Activated naive CD4-positive, alpha-beta T cell treated with anti-CD3 and anti-CD28 coated beads, Interleukin-2, amount 10 ng/mL, durations not matched to agents 7 days and 5 days (primary cell): ENCODE results near the gene ARHGAP42.

Source experiments
- CTCF ChIA-PET: fragments of 350-600 bp; sonication (Branson Sonifier 250); formaldehyde crosslinking; loops from one replicate; lab custom pipeline; 2021; ENCODE audit warnings: antibody characterized with exemption; lab: Charles Lee
- DNase-seq: peaks from one replicate; pipeline ENCODE4 v3.0.0-alpha.2; 2020
- H3K27ac Mint-ChIP-seq: one replicate; pipeline ENCODE4 v1.8.0; 2021; ENCODE audit warnings: mild to moderate bottlenecking, moderate library complexity, mixed read lengths
- H3K27me3 Mint-ChIP-seq: one replicate; pipeline ENCODE4 v1.8.0; 2021; ENCODE audit warnings: mild to moderate bottlenecking, mixed read lengths
- H3K36me3 Mint-ChIP-seq: one replicate; pipeline ENCODE4 v1.8.0; 2021; ENCODE audit warnings: mixed read lengths
- H3K4me1 Mint-ChIP-seq: one replicate; pipeline ENCODE4 v1.8.0; 2021; ENCODE audit warnings: mixed read lengths
- H3K4me3 Mint-ChIP-seq: one replicate; pipeline ENCODE4 v1.8.0; 2021; ENCODE audit warnings: mild to moderate bottlenecking, moderate library complexity, mixed read lengths
- H3K9me3 Mint-ChIP-seq: one replicate; pipeline ENCODE4 v1.8.0; 2021; ENCODE audit warnings: mixed read lengths

The ARHGAP42 gene

GRCh38 chr11:100774132-100774531 lies 87.0 kb downstream of the ARHGAP42 start:
- CTCF ChIA-PET, result no interaction called here
- H3K27me3 Mint-ChIP-seq, result no peaks in the 10 kb centered on the region
- peaks cover 1% of the 10 kb centered on the region for H3K9me3 Mint-ChIP-seq

DNA sequence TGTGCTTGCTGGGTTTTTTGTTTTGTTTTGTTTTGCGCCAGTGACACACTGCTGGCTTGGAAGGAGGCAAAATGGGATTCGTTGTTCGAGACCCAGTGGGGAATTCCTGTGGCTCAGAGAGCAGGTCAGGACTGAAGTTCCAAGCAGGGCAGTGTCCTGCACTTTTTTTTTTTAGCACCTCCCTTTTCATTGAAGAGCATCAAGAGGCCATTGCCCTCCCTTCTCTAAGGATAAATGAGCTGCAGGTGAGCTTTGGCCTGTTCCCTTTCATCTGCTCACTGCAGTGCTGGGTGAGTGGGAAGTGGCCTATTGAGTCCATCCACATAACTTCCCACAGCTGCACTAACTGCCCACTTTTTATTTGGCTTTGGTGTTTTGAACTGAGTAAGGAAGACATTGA lies 87.8 kb downstream of the ARHGAP42 start:
- DNase-seq, result no peak
- no peaks in the 10 kb centered on the region for H3K27me3 Mint-ChIP-seq
- H3K36me3 Mint-ChIP-seq, result no peaks in the 10 kb centered on the region
- CTCF ChIA-PET, result no interaction called here
- no peak overlapping the region for H3K27ac Mint-ChIP-seq
- no peak overlapping the region for H3K4me3 Mint-ChIP-seq
- peaks cover 1% of the 10 kb centered on the region for H3K9me3 Mint-ChIP-seq
- H3K4me1 Mint-ChIP-seq, result no peaks in the 10 kb centered on the region

More at GRCh38 chr11:100774132-100774531, 87.0 kb downstream of the ARHGAP42 start:
- Mint-ChIP-seq H3K4me1 (no peaks in the 10 kb centered on the region), H3K27ac (no peak overlapping the region), H3K4me3 (no peak overlapping the region), H3K36me3 (no peaks in the 10 kb centered on the region)
- DNase-seq, result no peak

GRCh38 chr11:100776212-100776896 lies 89.3 kb downstream of the ARHGAP42 start:
- Mint-ChIP-seq H3K4me3 (no peak overlapping the region), H3K36me3 (no peaks in the 10 kb centered on the region), H3K9me3 (peaks cover 1% of the 10 kb centered on the region), H3K27me3 (no peaks in the 10 kb centered on the region), H3K4me1 (no peaks in the 10 kb centered on the region), H3K27ac (no peak overlapping the region)
- CTCF ChIA-PET, result no interaction called here
- DNase-seq, result no peak

DNA sequence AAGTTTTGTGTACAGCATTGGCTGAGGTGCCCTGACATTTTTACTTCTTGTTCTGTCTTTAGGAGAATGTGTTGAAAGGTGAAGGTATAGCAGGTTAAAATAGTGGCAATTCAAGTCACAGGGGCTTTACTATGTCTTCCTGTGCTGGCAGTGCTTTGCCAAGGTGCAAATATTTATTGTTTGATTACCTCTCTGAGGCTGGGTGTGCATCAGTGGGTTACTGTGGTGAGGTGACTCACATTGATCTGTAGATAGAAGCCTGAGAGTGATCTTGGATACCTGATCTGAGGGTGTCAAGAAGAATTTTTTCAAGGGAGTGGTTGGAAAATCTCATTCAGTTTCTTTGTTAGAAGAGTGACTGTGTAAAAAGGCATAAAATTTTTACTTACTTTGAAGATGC lies 90.0 kb downstream of the ARHGAP42 start:
- Mint-ChIP-seq H3K4me1 (no peaks in the 10 kb centered on the region), H3K36me3 (no peaks in the 10 kb centered on the region), H3K9me3 (peaks cover 1% of the 10 kb centered on the region), H3K27ac (no peak overlapping the region), H3K27me3 (no peaks in the 10 kb centered on the region), H3K4me3 (no peak overlapping the region)
- DNase-seq, result no peak
- CTCF ChIA-PET, result no interaction called here

DNA sequence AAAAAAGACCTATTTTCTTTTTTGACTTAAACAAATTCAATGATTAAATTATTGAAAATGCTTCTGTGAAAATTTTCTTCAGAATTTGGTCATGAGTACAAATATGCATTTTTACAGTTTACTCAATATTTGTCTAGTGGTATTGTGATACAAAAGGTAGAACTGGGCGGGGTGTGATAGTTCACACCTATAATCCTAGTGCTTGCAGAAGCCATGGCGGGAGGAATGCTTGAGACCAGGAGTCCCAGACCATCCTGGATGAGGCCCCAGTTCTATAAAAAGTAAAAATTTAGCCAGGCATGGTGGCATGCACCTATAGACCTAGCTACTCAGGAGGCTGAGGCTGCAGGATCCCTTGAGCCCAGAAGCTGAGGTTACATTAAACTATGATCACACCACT lies 90.6 kb downstream of the ARHGAP42 start:
- Mint-ChIP-seq H3K9me3 (peaks cover 1% of the 10 kb centered on the region), H3K36me3 (no peaks in the 10 kb centered on the region), H3K27ac (no peak overlapping the region), H3K4me3 (no peak overlapping the region), H3K4me1 (no peaks in the 10 kb centered on the region), H3K27me3 (no peaks in the 10 kb centered on the region)
- CTCF ChIA-PET, result no interaction called here
- DNase-seq, result no peak

- Mint-ChIP-seq H3K4me3 (no peak overlapping the region), H3K9me3 (peaks cover 1% of the 10 kb centered on the region), H3K36me3 (no peaks in the 10 kb centered on the region), H3K4me1 (no peaks in the 10 kb centered on the region), H3K27ac (no peak overlapping the region), H3K27me3 (no peaks in the 10 kb centered on the region)
- no peak for DNase-seq
- CTCF ChIA-PET, result no interaction called here
Measured at GRCh38 chr11:100778166-100778785, 91.2 kb downstream of the ARHGAP42 start.

DNA sequence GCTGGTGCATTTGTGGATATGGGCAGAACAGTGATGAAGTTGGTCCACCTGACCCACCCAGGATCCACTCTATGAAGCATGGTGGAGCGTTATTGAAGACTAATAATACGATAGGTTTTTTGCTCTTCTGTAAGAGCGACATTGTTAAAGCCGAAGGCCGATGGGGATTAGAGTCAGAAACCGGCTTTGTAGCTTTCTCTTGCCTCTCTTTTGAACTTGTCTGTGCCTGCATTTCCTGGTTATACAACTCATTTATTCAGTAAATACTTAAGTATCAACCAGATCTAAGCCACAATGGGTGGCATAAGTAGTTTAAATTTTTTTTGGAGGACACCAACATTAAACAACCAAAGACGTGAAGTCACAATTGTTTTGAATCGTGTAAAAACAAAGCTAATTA lies 93.4 kb downstream of the ARHGAP42 start:
- Mint-ChIP-seq H3K9me3 (no peaks in the 10 kb centered on the region), H3K27me3 (no peaks in the 10 kb centered on the region), H3K27ac (no peak overlapping the region), H3K4me1 (no peaks in the 10 kb centered on the region), H3K36me3 (no peaks in the 10 kb centered on the region), H3K4me3 (no peak overlapping the region)
- CTCF ChIA-PET, result no interaction called here
- DNase-seq, result no peak

DNA sequence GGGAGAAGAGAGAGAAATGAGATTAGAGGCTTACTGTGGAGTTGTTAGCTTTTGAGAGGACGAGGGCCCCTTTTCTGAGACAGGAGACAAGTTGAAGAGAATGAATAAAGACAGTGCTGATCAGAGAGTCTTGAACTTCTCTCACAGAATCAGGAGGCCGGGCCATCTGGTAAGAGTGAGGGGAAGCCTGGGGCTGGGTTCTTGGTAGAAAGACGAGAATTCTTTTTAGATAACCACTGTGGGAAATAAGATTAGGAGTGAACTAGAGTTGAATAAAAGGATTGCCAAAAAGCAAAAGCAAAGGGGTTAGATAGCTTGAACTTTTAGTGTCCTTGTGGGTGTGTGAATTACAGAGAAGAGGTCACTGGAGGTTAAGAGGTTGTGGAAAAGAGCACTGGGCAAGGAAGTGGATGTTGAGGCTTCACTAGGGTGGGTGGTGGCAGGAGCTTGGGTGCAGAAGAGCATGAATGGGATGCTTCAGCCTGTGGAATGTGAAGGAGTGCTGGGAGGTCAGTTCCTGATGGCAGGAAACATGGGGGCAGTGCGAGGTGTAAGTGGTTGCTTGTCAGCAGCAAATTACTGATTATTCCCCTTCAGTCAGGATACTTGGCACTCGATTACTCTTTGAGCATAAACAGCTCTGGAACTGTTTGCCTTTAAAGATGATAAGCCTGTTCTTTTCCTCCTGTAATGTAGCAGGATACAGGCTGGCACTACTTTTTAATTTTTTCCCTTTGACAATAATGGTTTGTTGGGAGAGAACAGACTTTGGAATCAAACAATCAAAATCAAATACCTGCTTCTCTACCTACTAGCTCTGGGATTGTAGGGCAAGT lies 98.3 kb downstream of the ARHGAP42 start:
- DNase-seq, result no peak
- H3K4me3 Mint-ChIP-seq, result no peak overlapping the region
- H3K4me1 Mint-ChIP-seq, result no peaks in the 10 kb centered on the region
- no peaks in the 10 kb centered on the region for H3K27me3 Mint-ChIP-seq
- peaks cover 7% of the 10 kb centered on the region for H3K9me3 Mint-ChIP-seq
- no peaks in the 10 kb centered on the region for H3K36me3 Mint-ChIP-seq
- H3K27ac Mint-ChIP-seq, result no peak overlapping the region
- CTCF ChIA-PET, result no interaction called here

- no peak overlapping the region for H3K4me3 Mint-ChIP-seq
- CTCF ChIA-PET, result no interaction called here
- DNase-seq, result no peak
- H3K9me3 Mint-ChIP-seq, result peaks cover 7% of the 10 kb centered on the region
- H3K27me3 Mint-ChIP-seq, result no peaks in the 10 kb centered on the region
- H3K4me1 Mint-ChIP-seq, result no peaks in the 10 kb centered on the region
- H3K27ac Mint-ChIP-seq, result no peak overlapping the region
- H3K36me3 Mint-ChIP-seq, result no peaks in the 10 kb centered on the region
Measured at GRCh38 chr11:100788561-100789295, 101.6 kb downstream of the ARHGAP42 start.

DNA sequence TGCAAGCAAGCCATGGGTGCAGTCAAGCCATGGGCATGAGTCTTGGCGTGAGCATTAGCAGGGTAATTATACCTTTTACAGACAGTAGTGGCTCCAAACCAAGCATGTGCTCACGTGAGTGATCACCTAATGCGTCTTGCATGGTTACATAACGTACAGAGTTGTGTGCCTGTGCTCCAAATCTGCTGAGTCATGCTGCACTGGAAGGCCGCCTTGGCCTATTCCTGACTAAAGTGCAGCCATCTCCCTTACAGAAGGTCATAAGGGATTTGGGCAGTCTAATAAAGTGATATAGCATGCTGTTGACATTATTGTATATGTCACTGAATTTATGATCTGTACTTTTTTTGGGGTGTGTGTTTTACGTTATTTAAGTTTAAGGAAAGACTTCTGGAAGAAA lies 102.4 kb downstream of the ARHGAP42 start:
- H3K36me3 Mint-ChIP-seq, result no peaks in the 10 kb centered on the region
- H3K27me3 Mint-ChIP-seq, result no peaks in the 10 kb centered on the region
- CTCF ChIA-PET, result no interaction called here
- H3K27ac Mint-ChIP-seq, result no peak overlapping the region
- H3K4me1 Mint-ChIP-seq, result no peaks in the 10 kb centered on the region
- DNase-seq, result no peak
- H3K9me3 Mint-ChIP-seq, result peaks cover 7% of the 10 kb centered on the region
- no peak overlapping the region for H3K4me3 Mint-ChIP-seq

DNA sequence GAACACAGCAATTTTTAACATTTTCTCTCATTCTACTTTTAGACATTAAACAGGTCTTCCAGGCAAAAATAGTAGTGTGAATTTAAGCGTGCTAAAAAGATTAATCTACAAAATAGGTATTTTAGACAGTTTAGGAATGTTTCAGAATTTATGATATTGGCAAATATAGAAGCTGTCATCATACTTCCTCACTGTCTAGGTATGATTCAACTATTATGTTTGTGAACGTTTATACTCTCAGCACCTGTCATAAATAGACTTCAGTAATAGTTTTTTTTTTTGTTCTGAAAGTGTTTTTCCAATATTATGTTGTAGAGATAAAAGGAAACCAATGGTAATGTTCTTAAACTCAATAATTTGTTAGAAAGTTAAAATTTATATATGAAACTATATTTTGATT lies 103.0 kb downstream of the ARHGAP42 start:
- Mint-ChIP-seq H3K9me3 (peaks cover 7% of the 10 kb centered on the region), H3K4me1 (no peaks in the 10 kb centered on the region), H3K27ac (no peak overlapping the region), H3K4me3 (no peak overlapping the region), H3K36me3 (no peaks in the 10 kb centered on the region), H3K27me3 (no peaks in the 10 kb centered on the region)
- CTCF ChIA-PET, result no interaction called here
- DNase-seq, result no peak

DNA sequence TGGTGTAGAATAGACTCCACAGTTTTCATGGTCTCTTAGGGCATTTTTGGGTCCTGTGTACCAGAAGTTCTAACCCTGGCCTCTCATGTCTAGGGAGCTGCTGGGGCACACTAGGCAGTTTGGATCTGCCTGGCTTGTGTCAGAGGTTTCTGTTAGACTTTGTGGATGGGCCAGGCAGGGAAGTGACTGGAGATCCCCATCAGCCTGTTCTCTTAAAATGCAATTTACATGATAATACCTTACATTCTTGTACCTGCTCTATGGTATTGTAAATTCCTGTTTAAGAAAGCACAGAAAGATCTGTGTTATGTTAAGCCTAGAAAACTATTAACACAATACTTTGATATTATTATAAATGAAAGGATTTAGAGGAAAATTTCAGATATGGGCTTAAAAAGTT lies 104.0 kb downstream of the ARHGAP42 start:
- Mint-ChIP-seq H3K4me1 (no peaks in the 10 kb centered on the region), H3K9me3 (peaks cover 8% of the 10 kb centered on the region), H3K27me3 (no peaks in the 10 kb centered on the region), H3K36me3 (no peaks in the 10 kb centered on the region), H3K27ac (no peak overlapping the region), H3K4me3 (no peak overlapping the region)
- no peak for DNase-seq
- CTCF ChIA-PET, result no interaction called here

- DNase-seq, result no peak
- CTCF ChIA-PET, result no interaction called here
- Mint-ChIP-seq H3K27ac (no peak overlapping the region), H3K36me3 (no peaks in the 10 kb centered on the region), H3K9me3 (peaks cover 8% of the 10 kb centered on the region), H3K4me3 (no peak overlapping the region), H3K27me3 (no peaks in the 10 kb centered on the region), H3K4me1 (no peaks in the 10 kb centered on the region)
Measured at GRCh38 chr11:100791860-100792259, 104.8 kb downstream of the ARHGAP42 start.

GRCh38 chr11:100793525-100793924 lies 106.4 kb downstream of the ARHGAP42 start:
- H3K27me3 Mint-ChIP-seq, result no peaks in the 10 kb centered on the region
- H3K36me3 Mint-ChIP-seq, result no peaks in the 10 kb centered on the region
- H3K9me3 Mint-ChIP-seq, result peaks cover 8% of the 10 kb centered on the region
- DNase-seq, result no peak
- H3K4me3 Mint-ChIP-seq, result no peak overlapping the region
- H3K27ac Mint-ChIP-seq, result no peak overlapping the region
- CTCF ChIA-PET, result no interaction called here
- no peaks in the 10 kb centered on the region for H3K4me1 Mint-ChIP-seq
